Measurements from ENCODE around the gene MAP4K4.

MAP4K4 gene

GRCh38 chr2:101844055-101844635, 146.6 kb downstream of the MAP4K4 start:
- no peak for DNase-seq

GRCh38 chr2:101846973-101847372, 149.5 kb downstream of the MAP4K4 start:
- no peak for DNase-seq

- no peak for DNase-seq
Observed at GRCh38 chr2:101847661-101848339, 150.3 kb downstream of the MAP4K4 start.

- no peak for DNase-seq
Observed at GRCh38 chr2:101848769-101849410, 151.4 kb downstream of the MAP4K4 start.

GRCh38 chr2:101850450-101850849, 152.9 kb downstream of the MAP4K4 start:
- no peak for DNase-seq

GRCh38 chr2:101850991-101851390, 153.5 kb downstream of the MAP4K4 start:
- no peak for DNase-seq

GRCh38 chr2:101852824-101853223, 155.3 kb downstream of the MAP4K4 start:
- no peak for DNase-seq

- no peak for DNase-seq
Observed at GRCh38 chr2:101854877-101855276, 157.4 kb downstream of the MAP4K4 start.

- no peak for DNase-seq
Observed at GRCh38 chr2:101855776-101856175, 158.3 kb downstream of the MAP4K4 start.

GRCh38 chr2:101858246-101858645, 160.7 kb downstream of the MAP4K4 start:
- DNase-seq = no peak

- DNase-seq = no peak
Observed at GRCh38 chr2:101858910-101859309, 161.4 kb downstream of the MAP4K4 start.

GRCh38 chr2:101859604-101860003, 162.1 kb downstream of the MAP4K4 start:
- DNase-seq = no peak

- DNase-seq = no peak
Observed at GRCh38 chr2:101860157-101860556, 162.7 kb downstream of the MAP4K4 start.

GRCh38 chr2:101860782-101861181, 163.3 kb downstream of the MAP4K4 start:
- no peak for DNase-seq

GRCh38 chr2:101861382-101861781, 163.9 kb downstream of the MAP4K4 start:
- DNase-seq = no peak

GRCh38 chr2:101863534-101863933, 166.0 kb downstream of the MAP4K4 start:
- no peak for DNase-seq

GRCh38 chr2:101864426-101864825, 166.9 kb downstream of the MAP4K4 start:
- DNase-seq = no peak

- DNase-seq = no peak
Observed at GRCh38 chr2:101868525-101868924, 171.0 kb downstream of the MAP4K4 start.

GRCh38 chr2:101869527-101869926, 172.0 kb downstream of the MAP4K4 start:
- no peak for DNase-seq

- no peak for DNase-seq
Observed at GRCh38 chr2:101870444-101870843, 172.9 kb downstream of the MAP4K4 start.

- DNase-seq = no peak
Observed at GRCh38 chr2:101871480-101871879, 174.0 kb downstream of the MAP4K4 start.

- no peak for DNase-seq
Observed at GRCh38 chr2:101872480-101872879, 175.0 kb downstream of the MAP4K4 start.

- DNase-seq = no peak
Observed at GRCh38 chr2:101873543-101873942, 176.0 kb downstream of the MAP4K4 start.

GRCh38 chr2:101874069-101874468, 176.6 kb downstream of the MAP4K4 start:
- DNase-seq = no peak

All from DMS 273 treated with DMSO at 0.1 percent for 48 hours (cell line).